H1 (cell line): ENCODE data around the gene CD52. TPM values are rescaled to one million over a fixed set of nuclear protein-coding genes. Genes with fewer than 3 reads are reported as not detected.
"Not testable (repeated sequence)": the region's sequence is repeated elsewhere in the genome, so short reads cannot be mapped to it uniquely, and the experiment has no call there.

ENCODE experiments used
- CTCF ChIA-PET: fragments of 300-600 bp; sonication (Branson Sonifier 250); formaldehyde crosslinking; loops from one replicate; lab custom pipeline; 2021; ENCODE audit not compliant: partially characterized antibody; lab: Charles Lee
- POLR2A ChIA-PET: fragments of 300-600 bp; sonication (Branson Sonifier 250); formaldehyde crosslinking; loops from one replicate; lab custom pipeline; 2021; ENCODE audit warnings: inconsistent platforms; ENCODE audit not compliant: partially characterized antibody; lab: Charles Lee
- DNase-seq, 2 experiments: peaks; one replicate each; pipeline versions ENCODE4 v3.0.0 to v3.0.0-alpha.2; 2010 to 2022; ENCODE audit warnings: low spot score in 2 of 2, low read depth in 1 of 2, mixed read lengths in 1 of 2
- FAIRE-seq: peaks from 2 replicates; lab custom pipeline; 2011; peaks lifted over from hg19 to GRCh38; lab: Jason Lieb, UNC
- H2AFZ ChIP-seq: 2 replicates; pipeline ENCODE4 v1.8.1; 2012; ENCODE audit warnings: low read length, inconsistent platforms
- H2AK5ac ChIP-seq: 2 replicates; pipeline ENCODE4 v1.6.1; 2013; ENCODE audit warnings: low read depth, low read length
- H2BK120ac ChIP-seq: replicated peaks from 2 replicates; pipeline ENCODE3; 2013; ENCODE audit warnings: low read depth, low read length, inconsistent platforms
- H2BK12ac ChIP-seq: 2 replicates; pipeline ENCODE4 v1.6.1; 2013; ENCODE audit warnings: low read depth, low read length
- H2BK15ac ChIP-seq: 2 replicates; pipeline ENCODE4 v1.6.1; 2013; ENCODE audit warnings: low read length
- H2BK20ac ChIP-seq: 2 replicates; pipeline ENCODE4 v1.6.1; 2013; ENCODE audit warnings: low read length
- H2BK5ac ChIP-seq: 2 replicates; pipeline ENCODE4 v1.6.1; 2013; ENCODE audit warnings: low read depth, low read length
- H3K14ac ChIP-seq: 2 replicates; pipeline ENCODE4 v1.6.1; 2013; ENCODE audit warnings: inconsistent platforms; ENCODE audit not compliant: insufficient read length
- H3K18ac ChIP-seq: 2 replicates; pipeline ENCODE4 v1.6.1; 2013; ENCODE audit warnings: low read length; ENCODE audit errors: extremely low read depth
- H3K23ac ChIP-seq: 2 replicates; pipeline ENCODE4 v1.6.1; 2013; ENCODE audit warnings: inconsistent platforms; ENCODE audit not compliant: insufficient read length
- H3K23me2 ChIP-seq: 2 replicates; pipeline ENCODE4 v1.6.1; 2013; ENCODE audit warnings: low read depth, low read length
- H3K27ac ChIP-seq: 2 replicates; pipeline ENCODE4 v1.6.1; 2011; ENCODE audit warnings: low read depth, low read length, inconsistent platforms
- H3K27me3 ChIP-seq, 4 experiments: replicated peaks in 1 of 4; 1 replicate in 1 of 4; 2 replicates in 3 of 4; pipeline versions ENCODE4 v1.6.1 to v1.8.1; 2011 to 2013; ENCODE audit warnings: low read length in 3 of 4, mild to moderate bottlenecking in 3 of 4, inconsistent platforms in 2 of 4, mixed read lengths in 2 of 4, moderate library complexity in 1 of 4; ENCODE audit not compliant: control insufficient read depth in 3 of 4, insufficient read depth in 3 of 4; ENCODE audit errors: extremely low read depth in 1 of 4
- H3K36me3 ChIP-seq, 4 experiments: 2 replicates each; pipeline versions ENCODE4 v1.6.1 to v1.8.1; 2011 to 2013; ENCODE audit warnings: mild to moderate bottlenecking in 4 of 4, low read length in 3 of 4, moderate library complexity in 2 of 4, control low read depth in 1 of 4, inconsistent platforms in 1 of 4; ENCODE audit not compliant: insufficient read depth in 4 of 4, control insufficient read depth in 2 of 4
- H3K4ac ChIP-seq: replicated peaks from 2 replicates; pipeline ENCODE3; 2013; ENCODE audit warnings: low read length, low read depth, mixed read lengths, inconsistent platforms; ENCODE audit not compliant: insufficient read length
- H3K4me1 ChIP-seq, 4 experiments: replicated peaks in 1 of 4; 1 replicate in 1 of 4; 2 replicates in 3 of 4; pipeline versions ENCODE4 v1.6.1 to v1.8.1; 2011 to 2013; ENCODE audit warnings: low read length in 3 of 4, inconsistent platforms in 2 of 4, mixed read lengths in 1 of 4; ENCODE audit not compliant: insufficient read depth in 4 of 4, control insufficient read depth in 3 of 4
- H3K4me2 ChIP-seq, 2 experiments: 2 replicates each; pipeline versions ENCODE4 v1.6.1 to v1.8.1; 2011 to 2013; ENCODE audit warnings: low read depth in 2 of 2, low read length in 2 of 2, control low read depth in 1 of 2, inconsistent platforms in 1 of 2, mild to moderate bottlenecking in 1 of 2; ENCODE audit not compliant: insufficient read depth in 1 of 2
- H3K4me3 ChIP-seq, 4 experiments: fragments of 200-600, 300-600 bp in 1 of 4; sonication (generic), shearing (Covaris generic), sonication (Bioruptor Twin) in 1 of 4; 2 replicates each; pipeline versions ENCODE4 v1.5.1 to v1.8.1; 2011 to 2016; ENCODE audit warnings: low read length in 4 of 4, low read depth in 3 of 4, control low read depth in 2 of 4, inconsistent platforms in 2 of 4, mild to moderate bottlenecking in 2 of 4, mixed read lengths in 1 of 4, moderate library complexity in 1 of 4; ENCODE audit not compliant: insufficient read depth in 2 of 4; ENCODE audit errors: extremely low read depth in 1 of 4
- H3K56ac ChIP-seq: replicated peaks from 2 replicates; pipeline ENCODE3; 2013; ENCODE audit warnings: low read depth, mild to moderate bottlenecking, mixed read lengths, low read length, inconsistent platforms; ENCODE audit not compliant: insufficient read length
- H3K79me1 ChIP-seq: 2 replicates; pipeline ENCODE4 v1.6.1; 2013; ENCODE audit warnings: low read depth, low read length, control low read depth
- H3K79me2 ChIP-seq, 2 experiments: 2 replicates each; pipeline versions ENCODE4 v1.6.1 to v1.8.1; 2012 to 2013; ENCODE audit warnings: low read length in 2 of 2, mild to moderate bottlenecking in 2 of 2, inconsistent platforms in 1 of 2; ENCODE audit not compliant: insufficient read depth in 2 of 2, control insufficient read depth in 1 of 2
- H3K9ac ChIP-seq, 4 experiments: replicated peaks in 1 of 4; 1 replicate in 1 of 4; 2 replicates in 3 of 4; pipeline versions ENCODE4 v1.6.1 to v1.8.1; 2011 to 2013; ENCODE audit warnings: low read depth in 3 of 4, low read length in 3 of 4, control low read depth in 2 of 4, mild to moderate bottlenecking in 2 of 4, moderate library complexity in 2 of 4, inconsistent platforms in 1 of 4; ENCODE audit errors: extremely low read depth in 1 of 4
- H3K9me3 ChIP-seq, 2 experiments: 2 replicates each; pipeline versions ENCODE4 v1.6.1 to v1.8.1; 2012 to 2013; ENCODE audit warnings: mild to moderate bottlenecking in 2 of 2, moderate library complexity in 2 of 2, control low read depth in 1 of 2, inconsistent platforms in 1 of 2, low read depth in 1 of 2, low read length in 1 of 2, mixed read lengths in 1 of 2; ENCODE audit not compliant: insufficient read depth in 2 of 2
- H4K20me1 ChIP-seq, 2 experiments: replicated peaks in 1 of 2; 2 replicates each; pipeline versions ENCODE3 to v1.8.1; 2011 to 2013; ENCODE audit warnings: inconsistent platforms in 2 of 2, low read length in 2 of 2, mild to moderate bottlenecking in 1 of 2; ENCODE audit not compliant: insufficient read depth in 2 of 2, control insufficient read depth in 1 of 2
- H4K5ac ChIP-seq: 2 replicates; pipeline ENCODE4 v1.6.1; 2013; ENCODE audit warnings: low read length, low read depth, mixed read lengths, inconsistent platforms; ENCODE audit not compliant: insufficient read length
- H4K8ac ChIP-seq: 2 replicates; pipeline ENCODE4 v1.8.0; 2013; ENCODE audit warnings: mild to moderate bottlenecking, moderate library complexity, low read length, inconsistent platforms; ENCODE audit not compliant: insufficient read depth; ENCODE audit errors: extremely low read depth
- H4K91ac ChIP-seq: replicated peaks from 2 replicates; pipeline ENCODE3; 2013; ENCODE audit warnings: low read length, mixed read lengths, inconsistent platforms; ENCODE audit not compliant: insufficient read length
- JUN ChIP-seq: IDR thresholded peaks from 2 replicates; pipeline ENCODE4 v1.6.1; 2011; ENCODE audit warnings: low read depth, mild to moderate bottlenecking, improper control_type of control experiment, low read length
- RNF2 ChIP-seq: fragments of 200-900, 300-1000 bp; sonication (generic); IDR thresholded peaks from 2 replicates; pipeline ENCODE4 v1.7.1; 2016; ENCODE audit warnings: borderline replicate concordance, low read depth, mild to moderate bottlenecking, antibody characterized with exemption, low read length; ENCODE audit not compliant: poor library complexity, severe bottlenecking; ENCODE audit errors: missing control alignments
- SIN3A ChIP-seq, 2 experiments: IDR thresholded peaks in 1 of 2; conservative IDR thresholded peaks in 1 of 2; 2 replicates each; pipeline ENCODE4 v1.6.1; 2011 to 2012; ENCODE audit warnings: low read length in 2 of 2, improper control_type of control experiment in 1 of 2, low read depth in 1 of 2, mild to moderate bottlenecking in 1 of 2
- WGBS, 2 experiments: shearing (Covaris generic) in 1 of 2; methylation state at CpG; one replicate each; pipeline versions ENCODE4 v1.1.6 to v1.1.7; 2013 to 2015; ENCODE audit warnings: low lambda C conversion rate in 2 of 2, mixed read lengths in 2 of 2, inconsistent platforms in 1 of 2, low coverage in 1 of 2, missing lambda C conversion rate in 1 of 2; ENCODE audit not compliant: insufficient replicate concordance in 2 of 2, insufficient coverage in 1 of 2, insufficient read length in 1 of 2; ENCODE audit errors: extremely low coverage in 1 of 2, missing lambda C conversion rate in 1 of 2; 5-methylcytosine and 5-hydroxymethylcytosine counted together
- polyA plus RNA-seq, 7 experiments: library from polyadenylated mRNA; depleted of rRNA in 3 of 7; stranded (reverse) in 5 of 7; unstranded in 2 of 7; fragments of >200 nt in 5 of 7; fragments of 200-250 nt in 2 of 7; gene quantifications; 1 replicate in 5 of 7; 2 replicates in 1 of 7; 4 replicates in 1 of 7; pipeline versions ENCODE4 v1.2.1 to v1.2.3, GENCODE V29; 2011 to 2013; ENCODE audit warnings: missing spikeins in 2 of 7, mixed read lengths in 2 of 7
- total RNA-seq: library from RNA; stranded (reverse); fragmentation: NEBNext Ultra II Directional; extraction: Animal tissue kit (Norgen Biotek cat#: 25700); gene quantifications from 2 replicates; pipeline ENCODE4 v1.2.1, GENCODE V29; 2021

Gene CD52
- total and polyA plus RNA-seq, 2 of the 8 experiments (the other 6 are each of a cell fraction or from before 2014, with no cell fraction given): 2.4 to 3.1 TPM

GRCh38 chr1:26330276-26330675, 12.5 kb downstream of the CD52 start (continued):
- no peak for TF ChIP-seq SIN3A (conservative IDR thresholded peaks at IDR 0.05 in 1 of 2, IDR thresholded peaks at IDR 0.05 in 1 of 2; ENCODE audit: low read depth in 1 of 2, low read length in 2 of 2)
- no peak for TF ChIP-seq RNF2
- TF ChIP-seq JUN: no peak

DNA sequence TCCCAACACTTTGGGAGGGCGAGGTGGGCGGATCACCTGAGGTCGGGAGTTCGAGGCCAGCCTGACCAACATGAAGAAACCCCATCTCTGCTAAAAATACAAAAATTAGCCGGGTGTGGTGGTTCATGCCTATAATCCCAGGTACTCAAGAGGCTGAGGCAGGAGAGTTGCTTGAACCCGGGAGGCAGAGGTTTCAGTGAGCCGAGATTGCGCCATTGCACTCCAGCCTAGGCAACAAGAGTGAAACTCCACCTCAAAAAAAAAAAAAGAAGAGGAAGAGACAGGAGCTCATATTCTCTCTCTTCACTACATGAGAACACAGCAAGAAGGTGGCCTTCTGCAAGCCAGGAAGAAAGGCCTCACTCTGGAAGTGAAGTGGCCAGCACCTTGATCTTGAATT, 15.6 kb downstream of the CD52 start:
- WGBS, 2 experiments: 94% methylated on average over 8 of the region's 8 CpGs; no CpG with 5 or more reads in 1 of the 2 experiments
- H3K4me2 ChIP-seq, H2BK120ac ChIP-seq, DNase-seq, H3K56ac ChIP-seq, H3K79me1 ChIP-seq, H2AFZ ChIP-seq, H4K5ac ChIP-seq, H3K23me2 ChIP-seq, H2BK5ac ChIP-seq, H3K4ac ChIP-seq, H3K23ac ChIP-seq, H3K79me2 ChIP-seq, FAIRE-seq, H4K91ac ChIP-seq, H2BK15ac ChIP-seq, H3K27ac ChIP-seq, H3K9ac ChIP-seq, H2AK5ac ChIP-seq, H3K18ac ChIP-seq, H4K20me1 ChIP-seq, H3K9me3 ChIP-seq, H3K4me3 ChIP-seq, H2BK20ac ChIP-seq, H2BK12ac ChIP-seq, H3K14ac ChIP-seq, H4K8ac ChIP-seq: not testable (repeated sequence)
- ChIA-PET POLR2A (interaction anchor here (1.8 to 1.9 kb wide), 2 partner anchors 17 to 41 kb away, joined by 3 to 4 read pairs; no protein-coding TSS in a partner anchor), CTCF (interaction anchor here (3.8 to 57.0 kb wide), 3 partner anchors 12 to 40 kb away, joined by 15 to 1530 read pairs (median 139); partner anchors contain the start of genes SH3BGRL3 and UBXN11)
- H3K27me3 ChIP-seq: peaks cover 0 to 11% (median 5%) of the 10 kb centered on the region in 4 experiments; a peak in 5 of 7 replicates
- peaks cover 3 to 12% (median 6%) of the 10 kb centered on the region in 4 experiments for H3K4me1 ChIP-seq
- peaks cover 2 to 12% (median 7%) of the 10 kb centered on the region in 4 experiments; a peak in 6 of 8 replicates for H3K36me3 ChIP-seq
